IMR-90 (cell line): Measurements from ENCODE around the gene CSF1. TPM values are rescaled to one million over a fixed set of nuclear protein-coding genes. Genes with fewer than 3 reads are reported as not detected.

Experiments used
- ATAC-seq: fragments of 200-7000 bp; cut with Tn5 transposase; 2 replicates; pipeline ENCODE4 v1.9.1; 2020; ENCODE audit warnings: low read depth, mild to moderate bottlenecking, moderate library complexity
- BruUV-seq: library from RNA; stranded (reverse); fragments of 400-500 nt; replicated peaks from 2 replicates; lab custom pipeline; 2021; lab: Mats Ljungman, UMichigan
- CTCF ChIA-PET: fragments of 300-600 bp; formaldehyde crosslinking; extraction: SDS; loops from one replicate; lab custom pipeline; 2021; ENCODE audit warnings: antibody characterized with exemption; lab: Yijun Ruan, JAX
- POLR2A ChIA-PET: fragments of 300-600 bp; sonication (Branson Sonifier 250); formaldehyde crosslinking; loops from one replicate; lab custom pipeline; 2022; ENCODE audit warnings: antibody characterized with exemption; ENCODE audit not compliant: unreplicated experiment; lab: Charles Lee
- DNase-seq: peaks from one replicate; pipeline ENCODE4 v3.0.0; 2013
- H2AFZ ChIP-seq: replicated peaks from 2 replicates; pipeline ENCODE3; 2013; ENCODE audit warnings: low read length, mild to moderate bottlenecking; ENCODE audit not compliant: poor library complexity
- H2AK5ac ChIP-seq: 2 replicates; pipeline ENCODE4 v1.6.1; 2013; ENCODE audit warnings: low read depth, low read length, inconsistent platforms
- H2AK9ac ChIP-seq: replicated peaks from 2 replicates; pipeline ENCODE3; 2013; ENCODE audit warnings: mild to moderate bottlenecking, low read depth, low read length, moderate library complexity; ENCODE audit not compliant: poor library complexity
- H2BK120ac ChIP-seq: 2 replicates; pipeline ENCODE4 v1.6.1; 2013; ENCODE audit warnings: low read depth, low read length, inconsistent platforms
- H2BK15ac ChIP-seq: 3 replicates; pipeline ENCODE4 v1.6.1; 2013; ENCODE audit warnings: low read depth, low read length, inconsistent platforms
- H2BK20ac ChIP-seq: 2 replicates; pipeline ENCODE4 v1.6.1; 2013; ENCODE audit warnings: low read depth, mild to moderate bottlenecking, inconsistent platforms, low read length, moderate library complexity
- H2BK5ac ChIP-seq: 2 replicates; pipeline ENCODE4 v1.6.1; 2013; ENCODE audit warnings: mild to moderate bottlenecking, low read depth, low read length, inconsistent platforms; ENCODE audit not compliant: poor library complexity, severe bottlenecking
- H3K14ac ChIP-seq: replicated peaks from 2 replicates; pipeline ENCODE4 v1.6.1; 2013; ENCODE audit warnings: low read depth, low read length, inconsistent platforms
- H3K18ac ChIP-seq: 2 replicates; pipeline ENCODE4 v1.6.1; 2013; ENCODE audit warnings: low read depth, low read length, control low read depth
- H3K23ac ChIP-seq: 2 replicates; pipeline ENCODE4 v1.6.1; 2013; ENCODE audit warnings: low read depth, low read length, inconsistent platforms
- H3K27ac ChIP-seq: 2 replicates; pipeline ENCODE4 v1.5.1; 2013; ENCODE audit warnings: mild to moderate bottlenecking, control low read depth, low read length; ENCODE audit not compliant: insufficient read depth
- H3K27me3 ChIP-seq: 2 replicates; pipeline ENCODE4 v1.6.1; 2013; ENCODE audit warnings: low read length; ENCODE audit not compliant: control insufficient read depth, insufficient read depth
- H3K36me3 ChIP-seq: 2 replicates; pipeline ENCODE4 v1.6.1; 2013; ENCODE audit warnings: low read length, mixed read lengths; ENCODE audit not compliant: control insufficient read depth, insufficient read depth
- H3K4ac ChIP-seq: 2 replicates; pipeline ENCODE4 v1.6.1; 2013; ENCODE audit warnings: low read depth, low read length, inconsistent platforms
- H3K4me1 ChIP-seq: 2 replicates; pipeline ENCODE4 v1.6.1; 2013; ENCODE audit warnings: low read length, mixed read lengths; ENCODE audit not compliant: control insufficient read depth, insufficient read depth
- H3K4me2 ChIP-seq: 2 replicates; pipeline ENCODE4 v1.6.1; 2013; ENCODE audit warnings: low read depth, mild to moderate bottlenecking, control low read depth, low read length, moderate library complexity
- H3K4me3 ChIP-seq: 2 replicates; pipeline ENCODE4 v1.5.1; 2013; ENCODE audit warnings: low read depth, mild to moderate bottlenecking, control low read depth, low read length, moderate library complexity; ENCODE audit not compliant: insufficient read depth
- H3K56ac ChIP-seq: 2 replicates; pipeline ENCODE4 v1.6.1; 2013; ENCODE audit warnings: low read length, inconsistent platforms; ENCODE audit not compliant: insufficient read depth; ENCODE audit errors: extremely low read depth
- H3K79me1 ChIP-seq, 2 experiments: 2 replicates each; pipeline ENCODE4 v1.6.1; 2013; ENCODE audit warnings: low read length in 2 of 2, inconsistent platforms in 1 of 2, low read depth in 1 of 2
- H3K9ac ChIP-seq: 2 replicates; pipeline ENCODE4 v1.6.1; 2013; ENCODE audit warnings: low read depth, low read length, control low read depth
- H3K9me1 ChIP-seq: 2 replicates; pipeline ENCODE4 v1.6.1; 2013; ENCODE audit warnings: low read length, inconsistent platforms; ENCODE audit not compliant: insufficient read depth
- H3K9me3 ChIP-seq: 2 replicates; pipeline ENCODE4 v1.6.1; 2013; ENCODE audit warnings: low read length; ENCODE audit not compliant: control insufficient read depth, insufficient read depth
- H4K20me1 ChIP-seq: 2 replicates; pipeline ENCODE4 v1.6.1; 2013; ENCODE audit warnings: low read length, inconsistent platforms; ENCODE audit not compliant: insufficient read depth
- H4K5ac ChIP-seq: 2 replicates; pipeline ENCODE4 v1.6.1; 2013; ENCODE audit warnings: mild to moderate bottlenecking, low read depth, low read length, control low read depth
- H4K8ac ChIP-seq, 2 experiments: 2 replicates each; pipeline ENCODE4 v1.6.1; 2013; ENCODE audit warnings: low read depth in 2 of 2, low read length in 2 of 2, control low read depth in 1 of 2, inconsistent platforms in 1 of 2
- H4K91ac ChIP-seq: 2 replicates; pipeline ENCODE4 v1.6.1; 2013; ENCODE audit warnings: low read depth, low read length, inconsistent platforms; ENCODE audit not compliant: insufficient read depth
- BHLHE40 ChIP-seq: fragments of 150-350 bp; IDR thresholded peaks from 2 replicates; pipeline ENCODE4 v1.6.1; 2016; ENCODE audit warnings: mild to moderate bottlenecking, low read depth, low read length
- CEBPB ChIP-seq: IDR thresholded peaks from 2 replicates; pipeline ENCODE4 v1.6.1; 2012; ENCODE audit warnings: low read depth, low read length, improper control_type of control experiment
- CHD1 ChIP-seq: IDR thresholded peaks from 2 replicates; pipeline ENCODE4 v1.6.1; 2012; ENCODE audit warnings: low read depth, low read length, improper control_type of control experiment
- CTCF ChIP-seq: conservative IDR thresholded peaks from 2 replicates; pipeline ENCODE4 v1.5.1; 2012; ENCODE audit warnings: mild to moderate bottlenecking, low read depth, low read length, improper control_type of control experiment
- ELK1 ChIP-seq: fragments of 150-350 bp; IDR thresholded peaks from 2 replicates; pipeline ENCODE4 v1.6.1; 2016; ENCODE audit warnings: low read depth, mild to moderate bottlenecking, low read length, moderate library complexity, borderline replicate concordance
- FOS ChIP-seq: fragments of 150-350 bp; IDR thresholded peaks from 2 replicates; pipeline ENCODE4 v1.6.1; 2016; ENCODE audit warnings: low read depth, low read length
- MAFK ChIP-seq: IDR thresholded peaks from 2 replicates; pipeline ENCODE4 v1.6.1; 2012; ENCODE audit warnings: low read depth, low read length, improper control_type of control experiment
- MAZ ChIP-seq: IDR thresholded peaks from 2 replicates; pipeline ENCODE4 v1.6.1; 2012; ENCODE audit warnings: low read depth, mild to moderate bottlenecking, low read length, improper control_type of control experiment, moderate library complexity, borderline replicate concordance
- MXI1 ChIP-seq: IDR thresholded peaks from 2 replicates; pipeline ENCODE4 v1.6.1; 2012; ENCODE audit warnings: low read depth, mild to moderate bottlenecking, low read length, moderate library complexity, borderline replicate concordance
- NFE2L2 ChIP-seq: fragments of 150-350 bp; IDR thresholded peaks from 2 replicates; pipeline ENCODE4 v1.6.1; 2016; ENCODE audit warnings: low read depth, mild to moderate bottlenecking, low read length
- RAD21 ChIP-seq: IDR thresholded peaks from 2 replicates; pipeline ENCODE4 v1.6.1; 2012; ENCODE audit warnings: low read length, improper control_type of control experiment
- RCOR1 ChIP-seq: IDR thresholded peaks from 2 replicates; pipeline ENCODE4 v1.6.1; 2012; ENCODE audit warnings: mild to moderate bottlenecking, low read length, improper control_type of control experiment; ENCODE audit not compliant: insufficient replicate concordance
- RFX5 ChIP-seq: IDR thresholded peaks from 2 replicates; pipeline ENCODE4 v1.8.0; 2012; ENCODE audit warnings: low read depth, mild to moderate bottlenecking, low read length, moderate library complexity
- SMC3 ChIP-seq: fragments of 150-350 bp; IDR thresholded peaks from 2 replicates; pipeline ENCODE4 v1.6.1; 2016; ENCODE audit warnings: low read depth, mild to moderate bottlenecking, antibody characterized with exemption, low read length, moderate library complexity
- USF2 ChIP-seq: fragments of 150-350 bp; IDR thresholded peaks from 2 replicates; pipeline ENCODE4 v1.6.1; 2017; ENCODE audit warnings: mild to moderate bottlenecking, antibody characterized with exemption, low read length, low read depth
- WGBS, 2 experiments: methylation state at CpG; one replicate each; pipeline versions ENCODE4 v1.1.5 to v1.1.7; 2013; ENCODE audit warnings: missing lambda C conversion rate in 2 of 2; ENCODE audit not compliant: insufficient read length in 1 of 2; ENCODE audit errors: extremely low coverage in 2 of 2; 5-methylcytosine and 5-hydroxymethylcytosine counted together
- dilution Hi-C: fragments of 300-500 bp; cut with HindIII; formaldehyde crosslinking; loops from one replicate; pipeline ENCODE4 v1.14.3; 2018; ENCODE audit warnings: low sequenced_read_pairs; ENCODE audit not compliant: unreplicated experiment
- in situ Hi-C: fragments of 300-500 bp; cut with MboI; formaldehyde crosslinking; loops from 3 replicates; pipeline ENCODE4 v1.14.3; 2019; ENCODE audit warnings: low sequenced_read_pairs, inconsistent platforms, mixed read lengths
- intact Hi-C: fragments of 100-400 bp; cut with micrococcal nuclease; formaldehyde crosslinking; loops from 2 replicates; pipeline ENCODE4 v1.10.0; 2022
- polyA plus RNA-seq, 3 experiments: library from polyadenylated mRNA; depleted of rRNA; stranded (reverse); fragments of >200 nt; gene quantifications; 2 replicates each; pipeline ENCODE4 v1.2.3, GENCODE V29; 2012; ENCODE audit warnings: low replicate concordance in 1 of 3
- total RNA-seq: library from RNA; depleted of rRNA; stranded (reverse); fragments of >200 nt; gene quantifications from 2 replicates; pipeline ENCODE4 v1.2.3, GENCODE V29; 2012

The CSF1 gene
- total and polyA plus RNA-seq, 2 of the 4 experiments (the other 2 are of a cell fraction): 14.3 to 22.0 TPM

DNA sequence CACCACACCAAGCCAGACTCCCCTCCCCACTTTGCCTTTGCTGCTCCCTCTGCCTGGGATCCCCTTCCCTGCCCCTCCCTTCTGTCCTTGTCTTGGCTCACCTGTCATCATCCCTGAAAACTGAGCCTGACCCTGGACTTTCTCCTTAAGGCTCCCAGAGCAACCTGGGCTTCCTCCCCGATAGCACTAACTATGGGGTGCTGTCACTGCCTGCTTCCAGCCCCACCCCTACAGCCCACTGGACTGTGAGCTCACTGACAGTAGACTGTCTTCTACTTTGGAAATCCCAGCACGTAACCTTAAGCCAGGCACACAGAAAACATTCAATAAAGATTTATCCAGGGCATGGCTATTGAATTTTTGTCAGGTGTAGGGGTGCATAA is 9.5 kb upstream of the CSF1 start:
- no peak overlapping the region; the same call in 1 of the 2 replicates for H2AK5ac ChIP-seq
- no peak overlapping the region for H3K18ac ChIP-seq
- peaks cover 3% of the 10 kb centered on the region for H3K4me1 ChIP-seq
- H2BK120ac ChIP-seq: no peak overlapping the region
- CTCF ChIA-PET: no interaction called here
- no peak overlapping the region for H2AK9ac ChIP-seq
- H2BK20ac ChIP-seq: no peak overlapping the region
- 0 out of 3 replicates have a peak overlapping the region, but pooled peaks have one; percentile 14 for H2BK15ac ChIP-seq
- DNase-seq: no peak
- H3K9ac ChIP-seq: no peak overlapping the region
- H4K20me1 ChIP-seq: no peaks in the 10 kb centered on the region
- H3K36me3 ChIP-seq: no peaks in the 10 kb centered on the region
- H3K79me1 ChIP-seq: peaks cover 0 to under 1% of the 10 kb centered on the region in 2 experiments; a peak in 1 of 4 replicates
- H2BK5ac ChIP-seq: no peak overlapping the region
- no peak overlapping the region for H4K91ac ChIP-seq
- ATAC-seq: no peak
- dilution Hi-C loops: no loop called here
- intact Hi-C loops: no loop called here
- no peak overlapping the region for H3K14ac ChIP-seq
- H3K4me3 ChIP-seq: no peak overlapping the region
- POLR2A ChIA-PET: no interaction called here
- no peak overlapping the region for H3K27ac ChIP-seq
- H3K4ac ChIP-seq: no peak overlapping the region
- no peak overlapping the region for H3K4me2 ChIP-seq
- no peak overlapping the region for H3K23ac ChIP-seq
- no TSS peak for BruUV-seq
- no peak overlapping the region for H3K56ac ChIP-seq
- H4K5ac ChIP-seq: no peak overlapping the region
- peaks cover 15% of the 10 kb centered on the region for H3K9me1 ChIP-seq
- H2AFZ ChIP-seq: no peak overlapping the region
- H4K8ac ChIP-seq: no peak overlapping the region
- no CpG with 5 or more reads among the region's 2 CpGs for WGBS, 2 experiments
- TF ChIP-seq RFX5: no peak
- no peak for TF ChIP-seq SMC3
- no peak for TF ChIP-seq BHLHE40
- no peak for TF ChIP-seq CHD1
- no peak for TF ChIP-seq MAZ
- no peak for TF ChIP-seq ELK1
- TF ChIP-seq RCOR1: no peak
- TF ChIP-seq MXI1: no peak
- no peak for TF ChIP-seq FOS
- TF ChIP-seq CEBPB: no peak
- TF ChIP-seq RAD21: no peak
- TF ChIP-seq MAFK: no peak
- TF ChIP-seq NFE2L2: no peak
- TF ChIP-seq CTCF: no peak
- TF ChIP-seq USF2: no peak
- H3K27me3 ChIP-seq: no peaks in the 10 kb centered on the region
- H3K9me3 ChIP-seq: no peaks in the 10 kb centered on the region
- in situ Hi-C loops: loop anchor here (25.0 kb wide), 1 partner anchor 114 kb away; no protein-coding TSS in a partner anchor
